BLaER1 treated with 17β-estradiol and CSF1 and Interleukin-3, amounts not matched to agents 10 nM and 100 nM (cell line): ENCODE data around the gene GUCY1A2.
"Not testable (repeated sequence)": the region's sequence is repeated elsewhere in the genome, so short reads cannot be mapped to it uniquely, and the experiment has no call there.

Experiments used
- H3K27ac ChIP-seq, 11 experiments: shearing (Covaris generic); formaldehyde crosslinking; 2 replicates each; pipeline ENCODE4 v1.8.1; 2022
- H3K27me3 ChIP-seq, 11 experiments: shearing (Covaris generic); formaldehyde crosslinking; 2 replicates each; pipeline ENCODE4 v1.8.1; 2022
- H3K36me3 ChIP-seq, 11 experiments: shearing (Covaris generic); formaldehyde crosslinking; 2 replicates each; pipeline ENCODE4 v1.8.1; 2022
- H3K4me1 ChIP-seq, 10 experiments: shearing (Covaris generic); formaldehyde crosslinking; 2 replicates each; pipeline ENCODE4 v1.8.1; 2022
- H3K4me2 ChIP-seq, 11 experiments: shearing (Covaris generic); formaldehyde crosslinking; 2 replicates each; pipeline ENCODE4 v1.8.1; 2022
- H3K4me3 ChIP-seq, 10 experiments: shearing (Covaris generic); formaldehyde crosslinking; 2 replicates each; pipeline ENCODE4 v1.8.1; 2022
- H3K9ac ChIP-seq, 11 experiments: shearing (Covaris generic); formaldehyde crosslinking; 2 replicates each; pipeline ENCODE4 v1.8.1; 2022
- H3K9me3 ChIP-seq, 11 experiments: shearing (Covaris generic); formaldehyde crosslinking; replicated peaks in 1 of 11; 2 replicates each; pipeline ENCODE4 v1.8.1; 2022
- H4K20me1 ChIP-seq, 11 experiments: shearing (Covaris generic); formaldehyde crosslinking; 2 replicates each; pipeline ENCODE4 v1.8.1; 2022
- Cebpa-rat ChIP-seq, 11 experiments: shearing (Covaris generic); IDR thresholded peaks; 2 replicates each; pipeline ENCODE4 v1.8.1; 2022

The GUCY1A2 gene

DNA sequence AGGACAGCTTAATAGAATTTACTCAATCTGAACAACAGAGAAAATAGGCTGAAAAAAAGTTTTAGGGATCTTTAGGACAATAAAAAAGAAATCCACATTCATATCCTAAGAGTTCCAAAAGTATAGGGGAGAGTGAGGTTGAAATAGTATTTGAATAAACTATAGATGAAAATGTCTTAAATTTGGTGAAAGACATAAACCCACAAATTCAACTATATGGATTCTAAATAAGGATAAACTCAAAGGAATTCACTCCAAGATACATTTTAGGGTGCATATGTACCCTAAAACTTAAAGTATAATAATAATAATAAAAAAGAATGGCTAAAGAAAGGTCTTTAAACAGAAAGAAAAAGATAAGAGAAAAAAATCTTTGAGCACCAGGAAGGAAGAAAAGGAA lies 203.1 kb downstream of the GUCY1A2 start:
- Histone ChIP-seq H3K4me1 (no peaks in the 10 kb centered on the region; a peak in 1 of 20 replicates), H3K27ac (no peak overlapping the region), H3K36me3 (no peaks in the 10 kb centered on the region), H4K20me1 (no peaks in the 10 kb centered on the region), H3K27me3 (no peaks in the 10 kb centered on the region), H3K4me2 (no peak overlapping the region), H3K9ac (no peak overlapping the region), H3K9me3 (no peaks in the 10 kb centered on the region), H3K4me3 (no peak overlapping the region)
- no peak for TF ChIP-seq Cebpa-rat (IDR thresholded peaks at IDR 0.05)

- H3K27me3 ChIP-seq = no peaks in the 10 kb centered on the region
- no peak for TF ChIP-seq Cebpa-rat (IDR thresholded peaks at IDR 0.05)
- no peak overlapping the region for H3K9ac ChIP-seq
- no peak overlapping the region for H3K27ac ChIP-seq
- no peaks in the 10 kb centered on the region; a peak in 1 of 20 replicates for H3K4me1 ChIP-seq
- H3K4me3 ChIP-seq = no peak overlapping the region
- no peak overlapping the region for H3K4me2 ChIP-seq
- no peaks in the 10 kb centered on the region for H4K20me1 ChIP-seq
- H3K9me3 ChIP-seq = no peaks in the 10 kb centered on the region
- H3K36me3 ChIP-seq = no peaks in the 10 kb centered on the region
Measured at GRCh38 chr11:106813806-106814205, 204.5 kb downstream of the GUCY1A2 start.

DNA sequence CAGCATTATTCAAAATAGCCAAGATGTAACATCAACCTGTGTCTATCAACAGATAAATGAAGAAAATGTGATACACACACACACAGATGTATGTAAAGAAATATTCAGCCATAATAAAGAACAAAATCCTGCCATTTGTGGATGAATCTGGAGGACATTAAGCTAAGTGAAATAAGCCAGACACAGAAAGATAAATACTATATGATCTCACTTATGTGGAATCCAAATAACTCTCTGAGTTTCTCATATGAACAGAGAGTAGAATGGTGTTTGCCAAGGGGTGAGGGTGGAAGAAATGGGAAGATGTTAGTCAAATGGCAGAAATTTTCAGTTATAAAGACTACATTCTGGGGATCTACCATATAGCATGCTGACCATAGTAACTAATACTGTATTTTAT lies 224.2 kb downstream of the GUCY1A2 start:
- no peak overlapping the region for H3K4me2 ChIP-seq

DNA sequence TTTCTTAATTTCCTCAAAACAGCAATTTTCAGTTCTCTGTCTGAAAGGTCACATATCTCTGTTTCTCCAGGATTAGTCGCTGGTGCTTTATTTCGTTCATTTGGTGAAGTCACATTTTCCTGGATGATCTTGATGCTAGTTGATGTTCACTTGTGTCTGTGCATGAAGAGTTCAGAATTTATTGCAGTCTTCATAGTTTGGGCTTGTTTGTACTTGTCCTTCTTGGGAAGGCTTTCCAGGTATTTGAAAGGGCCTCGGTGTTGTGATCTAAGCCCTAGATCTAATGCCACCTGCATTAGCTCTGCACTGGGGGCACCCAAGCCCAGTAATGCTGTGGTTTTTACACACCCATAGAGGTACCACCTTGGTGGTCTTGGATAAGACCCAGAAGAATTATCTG lies 228.9 kb downstream of the GUCY1A2 start:
- Histone ChIP-seq H3K27me3 (no peaks in the 10 kb centered on the region), H3K9ac (no peak overlapping the region), H3K9me3 (no peaks in the 10 kb centered on the region), H3K4me1 (no peaks in the 10 kb centered on the region), H3K4me2 (no peak overlapping the region), H3K4me3 (no peak overlapping the region), H3K36me3 (no peaks in the 10 kb centered on the region), H3K27ac (no peak overlapping the region), H4K20me1 (no peaks in the 10 kb centered on the region)
- TF ChIP-seq Cebpa-rat (IDR thresholded peaks at IDR 0.05) = no peak

More for the DNA sequence above, 224.2 kb downstream of the GUCY1A2 start:
- no peaks in the 10 kb centered on the region for H3K36me3 ChIP-seq
- TF ChIP-seq Cebpa-rat (IDR thresholded peaks at IDR 0.05) = no peak
- no peaks in the 10 kb centered on the region for H4K20me1 ChIP-seq
- H3K4me3 ChIP-seq = no peak overlapping the region
- no peaks in the 10 kb centered on the region for H3K27me3 ChIP-seq
- no peaks in the 10 kb centered on the region for H3K9me3 ChIP-seq
- no peak overlapping the region for H3K27ac ChIP-seq
- no peak overlapping the region for H3K9ac ChIP-seq
- H3K4me1 ChIP-seq = no peaks in the 10 kb centered on the region

DNA sequence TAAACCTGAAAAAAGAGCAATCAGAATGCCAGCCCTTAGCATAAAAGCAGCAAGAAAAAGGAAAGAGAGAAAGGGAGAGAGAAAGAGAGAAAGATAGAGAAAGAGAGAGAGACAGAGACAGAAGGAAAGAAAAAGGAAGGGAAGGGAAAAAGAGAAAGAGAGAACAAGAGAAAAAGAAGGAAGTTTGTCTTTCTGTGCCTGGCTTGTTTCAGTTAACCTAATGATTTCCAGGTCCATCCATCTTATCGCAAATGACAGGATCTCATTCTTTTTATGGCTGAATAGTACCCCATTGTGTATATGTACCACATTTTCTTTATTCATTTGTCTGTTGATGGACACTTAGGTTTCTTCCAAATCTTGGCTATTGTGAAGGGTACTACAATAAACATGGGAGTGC lies 230.8 kb downstream of the GUCY1A2 start:
- no peaks in the 10 kb centered on the region for H3K4me1 ChIP-seq
- H3K9ac ChIP-seq = no peak overlapping the region
- H3K9me3 ChIP-seq = no peaks in the 10 kb centered on the region
- no peaks in the 10 kb centered on the region for H3K27me3 ChIP-seq
- no peaks in the 10 kb centered on the region for H3K36me3 ChIP-seq
- no peaks in the 10 kb centered on the region for H4K20me1 ChIP-seq
- TF ChIP-seq Cebpa-rat (IDR thresholded peaks at IDR 0.05) = no peak
- no peak overlapping the region for H3K4me3 ChIP-seq
- H3K4me2 ChIP-seq = no peak overlapping the region
- H3K27ac ChIP-seq = no peak overlapping the region

GRCh38 chr11:106785913-106786650 lies 232.2 kb downstream of the GUCY1A2 start:
- H4K20me1 ChIP-seq = no peaks in the 10 kb centered on the region
- TF ChIP-seq Cebpa-rat (IDR thresholded peaks at IDR 0.05) = no peak
- H3K27me3 ChIP-seq = no peaks in the 10 kb centered on the region
- no peak overlapping the region for H3K4me3 ChIP-seq
- H3K9ac ChIP-seq = no peak overlapping the region
- no peaks in the 10 kb centered on the region for H3K9me3 ChIP-seq
- no peak overlapping the region for H3K4me2 ChIP-seq
- no peaks in the 10 kb centered on the region for H3K4me1 ChIP-seq
- no peaks in the 10 kb centered on the region for H3K36me3 ChIP-seq
- no peak overlapping the region for H3K27ac ChIP-seq

DNA sequence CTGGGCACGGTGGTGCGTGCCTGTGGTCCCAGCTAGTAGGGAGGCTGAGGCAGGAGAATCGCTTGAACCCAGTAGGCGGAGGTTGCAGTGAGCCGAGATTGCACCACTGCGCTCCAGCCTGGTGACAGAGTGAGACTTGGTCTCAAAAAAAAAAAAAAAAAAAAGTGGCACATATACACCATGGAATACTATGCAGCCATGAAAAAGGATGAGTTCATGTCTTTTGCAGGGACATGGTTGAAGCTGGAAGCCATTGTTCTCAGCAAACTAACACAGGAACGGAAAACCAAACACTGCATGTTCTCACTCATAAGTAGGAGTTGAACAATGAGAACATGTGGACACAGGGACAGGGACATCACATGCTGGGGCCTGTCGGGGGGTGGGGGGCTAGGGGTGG lies 241.0 kb downstream of the GUCY1A2 start:
- not testable (repeated sequence) for H3K4me1 ChIP-seq, H3K27me3 ChIP-seq, H3K27ac ChIP-seq, H3K36me3 ChIP-seq, H3K4me2 ChIP-seq, H3K4me3 ChIP-seq, H3K9ac ChIP-seq, H3K9me3 ChIP-seq, H4K20me1 ChIP-seq

DNA sequence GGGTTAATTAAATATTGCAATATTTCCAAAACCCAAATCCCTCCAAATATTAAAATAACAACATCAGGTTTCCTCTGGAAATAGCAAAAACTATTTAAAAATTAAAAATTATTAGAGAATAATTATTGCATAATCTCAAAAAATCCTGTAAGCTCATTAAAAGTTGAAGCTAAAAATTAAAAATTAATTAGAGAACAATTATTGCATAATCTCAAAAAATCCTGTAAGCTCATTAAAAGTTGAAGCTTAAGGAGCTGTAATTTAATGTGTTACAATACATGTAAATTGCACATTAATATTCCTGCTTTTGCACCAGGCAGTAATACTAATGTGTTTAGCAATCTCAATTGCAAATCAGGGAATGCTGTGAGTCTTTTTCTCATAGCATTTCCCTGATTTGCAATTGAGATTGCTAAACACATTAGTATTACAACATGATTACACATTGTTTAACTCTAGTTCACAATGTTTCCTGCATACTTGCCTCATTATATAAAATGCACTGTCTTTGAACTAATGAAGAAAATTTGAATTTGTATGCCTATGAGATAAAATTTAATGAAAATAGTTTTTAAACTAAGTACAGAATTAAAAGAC lies 247.7 kb downstream of the GUCY1A2 start:
- no peak for TF ChIP-seq Cebpa-rat (IDR thresholded peaks at IDR 0.05)
- Histone ChIP-seq H3K4me2 (no peak overlapping the region), H3K36me3 (no peaks in the 10 kb centered on the region), H3K9me3 (no peaks in the 10 kb centered on the region), H4K20me1 (no peaks in the 10 kb centered on the region), H3K27ac (no peak overlapping the region), H3K27me3 (no peaks in the 10 kb centered on the region), H3K4me1 (no peaks in the 10 kb centered on the region), H3K9ac (no peak overlapping the region), H3K4me3 (no peak overlapping the region)

GRCh38 chr11:106765469-106766258 lies 252.6 kb downstream of the GUCY1A2 start:
- H3K27me3 ChIP-seq = no peaks in the 10 kb centered on the region
- H3K4me3 ChIP-seq = no peak overlapping the region
- no peak overlapping the region for H3K9ac ChIP-seq
- no peaks in the 10 kb centered on the region for H3K36me3 ChIP-seq
- H3K4me2 ChIP-seq = no peak overlapping the region
- no peaks in the 10 kb centered on the region for H3K9me3 ChIP-seq
- TF ChIP-seq Cebpa-rat (IDR thresholded peaks at IDR 0.05) = no peak
- H3K4me1 ChIP-seq = no peaks in the 10 kb centered on the region
- H4K20me1 ChIP-seq = no peaks in the 10 kb centered on the region
- H3K27ac ChIP-seq = no peak overlapping the region

GRCh38 chr11:106763501-106763900 lies 254.8 kb downstream of the GUCY1A2 start:
- no peak overlapping the region for H3K4me2 ChIP-seq
- H3K27me3 ChIP-seq = no peaks in the 10 kb centered on the region
- TF ChIP-seq Cebpa-rat (IDR thresholded peaks at IDR 0.05) = no peak
- no peaks in the 10 kb centered on the region for H3K4me1 ChIP-seq
- no peaks in the 10 kb centered on the region for H3K36me3 ChIP-seq
- no peaks in the 10 kb centered on the region for H3K9me3 ChIP-seq
- H3K4me3 ChIP-seq = no peak overlapping the region
- H3K27ac ChIP-seq = no peak overlapping the region
- no peak overlapping the region for H3K9ac ChIP-seq
- no peaks in the 10 kb centered on the region for H4K20me1 ChIP-seq
